Retinal pigment epithelial cell (primary cell): Measurements from ENCODE around the gene FAM162A.

Experiments
- DNase-seq: peaks from one replicate; pipeline ENCODE4 v3.0.0-alpha.2; 2010; ENCODE audit warnings: low read depth
- H3K4me3 ChIP-seq: 2 replicates; pipeline ENCODE4 v1.5.1; 2011; ENCODE audit warnings: mild to moderate bottlenecking, low read length, control low read depth, moderate library complexity
- TF ChIP-seq, protein P1 (sequence below): conservative IDR thresholded peaks from 2 replicates; pipeline ENCODE4 v1.5.1; 2011; ENCODE audit warnings: low read depth, low read length, control low read depth, inconsistent platforms

The FAM162A gene

DNA sequence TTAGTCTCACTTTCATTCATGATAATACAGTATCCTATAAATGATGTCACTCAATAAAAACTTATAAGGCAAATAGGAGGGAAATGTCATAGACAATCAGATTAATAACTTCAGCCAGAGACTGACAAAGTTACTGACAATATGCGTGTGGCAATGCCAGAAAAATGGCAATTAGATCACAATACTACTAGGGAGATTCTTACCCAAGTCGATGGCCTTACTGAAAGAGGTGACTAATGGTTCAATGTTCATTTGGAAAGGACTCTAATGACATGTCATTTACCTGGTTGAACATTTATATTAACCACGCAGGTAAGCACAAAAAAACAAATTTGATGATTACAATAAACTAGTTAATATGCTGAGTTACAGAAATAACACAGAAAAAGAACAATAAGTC, 77.8 kb downstream of the FAM162A start:
- no peak for DNase-seq
- no peak overlapping the region for H3K4me3 ChIP-seq
- TF ChIP-seq, protein P1, sequence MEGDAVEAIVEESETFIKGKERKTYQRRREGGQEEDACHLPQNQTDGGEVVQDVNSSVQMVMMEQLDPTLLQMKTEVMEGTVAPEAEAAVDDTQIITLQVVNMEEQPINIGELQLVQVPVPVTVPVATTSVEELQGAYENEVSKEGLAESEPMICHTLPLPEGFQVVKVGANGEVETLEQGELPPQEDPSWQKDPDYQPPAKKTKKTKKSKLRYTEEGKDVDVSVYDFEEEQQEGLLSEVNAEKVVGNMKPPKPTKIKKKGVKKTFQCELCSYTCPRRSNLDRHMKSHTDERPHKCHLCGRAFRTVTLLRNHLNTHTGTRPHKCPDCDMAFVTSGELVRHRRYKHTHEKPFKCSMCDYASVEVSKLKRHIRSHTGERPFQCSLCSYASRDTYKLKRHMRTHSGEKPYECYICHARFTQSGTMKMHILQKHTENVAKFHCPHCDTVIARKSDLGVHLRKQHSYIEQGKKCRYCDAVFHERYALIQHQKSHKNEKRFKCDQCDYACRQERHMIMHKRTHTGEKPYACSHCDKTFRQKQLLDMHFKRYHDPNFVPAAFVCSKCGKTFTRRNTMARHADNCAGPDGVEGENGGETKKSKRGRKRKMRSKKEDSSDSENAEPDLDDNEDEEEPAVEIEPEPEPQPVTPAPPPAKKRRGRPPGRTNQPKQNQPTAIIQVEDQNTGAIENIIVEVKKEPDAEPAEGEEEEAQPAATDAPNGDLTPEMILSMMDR: no peak
